SK-N-SH (cell line): ENCODE measurements around the gene CDH4. TPM values are rescaled to one million over a fixed set of nuclear protein-coding genes. Genes with fewer than 3 reads are reported as not detected.

Source experiments
- CTCF ChIA-PET: fragments of 300-600, 350-600 bp; formaldehyde crosslinking; extraction: SDS; loops from one replicate; lab custom pipeline; 2021; lab: Yijun Ruan, JAX
- POLR2A ChIA-PET: fragments of 350-600 bp; sonication (Branson Sonifier 250); formaldehyde crosslinking; extraction: SDS; loops from one replicate; lab custom pipeline; 2020; ENCODE audit warnings: antibody characterized with exemption, inconsistent platforms; lab: Yijun Ruan, JAX
- DNase-seq: peaks from one replicate; pipeline ENCODE4 v3.0.0; 2012
- H2AFZ ChIP-seq: fragments of 200-600 bp; sonication (generic); 2 replicates; pipeline ENCODE4 v1.8.1; 2016; ENCODE audit warnings: antibody characterized with exemption, mild to moderate bottlenecking, low read depth
- H3F3A ChIP-seq: fragments of 200-600 bp; sonication (generic); replicated peaks from 2 replicates; pipeline ENCODE3; 2016; ENCODE audit warnings: antibody characterized with exemption, mild to moderate bottlenecking; ENCODE audit not compliant: insufficient read depth
- H3K27ac ChIP-seq, 2 experiments: fragments of 200-500 bp in 1 of 2; fragments of 200-600 bp in 1 of 2; sonication (Bioruptor generic) in 1 of 2; sonication (generic), shearing (Covaris generic) in 1 of 2; 2 replicates each; pipeline versions ENCODE4 v1.5.1 to v1.6.1; 2014 to 2016; ENCODE audit warnings: low read depth in 2 of 2, inconsistent platforms in 1 of 2, low read length in 1 of 2, mild to moderate bottlenecking in 1 of 2, mixed read lengths in 1 of 2
- H3K27me3 ChIP-seq: fragments of 200-600 bp; sonication (generic), shearing (Covaris generic); 2 replicates; pipeline ENCODE4 v1.6.1; 2016; ENCODE audit warnings: mixed run types; ENCODE audit not compliant: insufficient read depth
- H3K36me3 ChIP-seq, 2 experiments: fragments of 200-500 bp in 1 of 2; fragments of 200-600 bp in 1 of 2; sonication (Bioruptor generic) in 1 of 2; sonication (generic) in 1 of 2; replicated peaks in 1 of 2; 2 replicates each; pipeline versions ENCODE3 to v1.5.1; 2014 to 2016; ENCODE audit warnings: low read length in 1 of 2, mild to moderate bottlenecking in 1 of 2; ENCODE audit not compliant: insufficient read depth in 2 of 2, control insufficient read depth in 1 of 2
- H3K4me1 ChIP-seq, 2 experiments: fragments of 200-500 bp in 1 of 2; fragments of 200-600 bp in 1 of 2; sonication (Bioruptor generic) in 1 of 2; sonication (generic), shearing (Covaris generic) in 1 of 2; 2 replicates each; pipeline versions ENCODE4 v1.5.1 to v1.6.1; 2014 to 2016; ENCODE audit warnings: low read depth in 1 of 2, low read length in 1 of 2, mixed run types in 1 of 2; ENCODE audit not compliant: insufficient read depth in 2 of 2, control insufficient read depth in 1 of 2
- H3K4me2 ChIP-seq: fragments of 200-600 bp; sonication (generic), shearing (Covaris generic); 2 replicates; pipeline ENCODE4 v1.6.1; 2017; ENCODE audit warnings: mixed run types
- H3K4me3 ChIP-seq, 2 experiments: fragments of 200-500 bp in 1 of 2; fragments of 200-600 bp in 1 of 2; sonication (Bioruptor generic) in 1 of 2; sonication (generic), shearing (Covaris generic) in 1 of 2; 2 replicates each; pipeline versions ENCODE4 v1.5.1 to v1.8.1; 2014 to 2016; ENCODE audit warnings: low read depth in 2 of 2, inconsistent platforms in 1 of 2, low read length in 1 of 2, mild to moderate bottlenecking in 1 of 2, mixed read lengths in 1 of 2, moderate library complexity in 1 of 2
- H3K79me2 ChIP-seq: fragments of 200-600 bp; sonication (generic); 2 replicates; pipeline ENCODE4 v1.8.1; 2017; ENCODE audit warnings: mild to moderate bottlenecking; ENCODE audit not compliant: insufficient read depth
- H3K9ac ChIP-seq: fragments of 200-600 bp; sonication (generic); 2 replicates; pipeline ENCODE4 v1.6.1; 2017; ENCODE audit warnings: mixed run types
- H3K9me2 ChIP-seq: fragments of 200-600 bp; sonication (generic); 2 replicates; pipeline ENCODE4 v1.6.1; 2017; ENCODE audit warnings: mixed run types
- H3K9me3 ChIP-seq: fragments of 200-600 bp; sonication (generic); 2 replicates; pipeline ENCODE4 v1.6.1; 2017; ENCODE audit warnings: mixed run types, mild to moderate bottlenecking, moderate library complexity
- H4K20me1 ChIP-seq: fragments of 200-600 bp; sonication (generic); 2 replicates; pipeline ENCODE4 v1.6.1; 2017; ENCODE audit warnings: mild to moderate bottlenecking, mixed run types; ENCODE audit not compliant: insufficient read depth
- CTCF ChIP-seq: fragments of 200-600 bp; sonication (generic); IDR thresholded peaks from 2 replicates; pipeline ENCODE4 v1.6.1; 2017; ENCODE audit warnings: antibody characterized with exemption, mild to moderate bottlenecking, moderate library complexity
- EP300 ChIP-seq, 2 experiments: IDR thresholded peaks; 2 replicates each; pipeline versions ENCODE4 v1.4.0 to v1.6.1; 2012; ENCODE audit warnings: borderline replicate concordance in 1 of 2, low read depth in 1 of 2, low read length in 1 of 2
- EZH2phosphoT487 ChIP-seq: fragments of 200-600 bp; sonication (generic); IDR thresholded peaks from 2 replicates; pipeline ENCODE4 v1.6.1; 2017; ENCODE audit warnings: low read depth, mixed run types, mild to moderate bottlenecking, antibody characterized with exemption, moderate library complexity, borderline replicate concordance
- FOSL2 ChIP-seq: IDR thresholded peaks from 2 replicates; pipeline ENCODE4 v1.4.0; 2012; ENCODE audit warnings: low read depth, mild to moderate bottlenecking, moderate library complexity, borderline replicate concordance
- NFIC ChIP-seq: IDR thresholded peaks from 2 replicates; pipeline ENCODE4 v1.4.0; 2012; ENCODE audit warnings: borderline replicate concordance
- POLR2AphosphoS5 ChIP-seq: IDR thresholded peaks from 2 replicates; pipeline ENCODE4 v1.6.1; 2012; ENCODE audit warnings: low read depth, low read length
- RXRA ChIP-seq: IDR thresholded peaks from 2 replicates; pipeline ENCODE4 v1.4.0; 2012; ENCODE audit warnings: low read depth, mild to moderate bottlenecking, borderline replicate concordance
- SIN3A ChIP-seq: IDR thresholded peaks from 2 replicates; pipeline ENCODE4 v1.6.1; 2012; ENCODE audit warnings: low read depth, mild to moderate bottlenecking, low read length, moderate library complexity, borderline replicate concordance
- TEAD4 ChIP-seq: IDR thresholded peaks from 2 replicates; pipeline ENCODE4 v1.4.0; 2012; ENCODE audit warnings: mild to moderate bottlenecking, borderline replicate concordance; ENCODE audit not compliant: insufficient read depth
- WGBS: methylation state at CpG from one replicate; pipeline ENCODE4 v1.1.6; 2017; ENCODE audit warnings: low lambda C conversion rate; 5-methylcytosine and 5-hydroxymethylcytosine counted together
- polyA plus RNA-seq, 3 experiments: library from polyadenylated mRNA; depleted of rRNA; stranded (reverse); fragments of >200 nt; gene quantifications; 2 replicates each; pipeline ENCODE4 v1.2.3, GENCODE V29; 2012
- TF ChIP-seq, protein P1 (sequence below): IDR thresholded peaks from 2 replicates; pipeline ENCODE4 v1.6.1; 2012; ENCODE audit warnings: mild to moderate bottlenecking, low read depth, low read length, moderate library complexity
- TF ChIP-seq, protein P2 (sequence below): fragments of 150-350 bp; IDR thresholded peaks from 2 replicates; pipeline ENCODE4 v1.6.1; 2016; ENCODE audit warnings: mild to moderate bottlenecking, low read depth, low read length

CDH4 gene
- polyA plus RNA-seq, 1 of the 3 experiments (the other 2 are of a cell fraction) = not detected

DNA sequence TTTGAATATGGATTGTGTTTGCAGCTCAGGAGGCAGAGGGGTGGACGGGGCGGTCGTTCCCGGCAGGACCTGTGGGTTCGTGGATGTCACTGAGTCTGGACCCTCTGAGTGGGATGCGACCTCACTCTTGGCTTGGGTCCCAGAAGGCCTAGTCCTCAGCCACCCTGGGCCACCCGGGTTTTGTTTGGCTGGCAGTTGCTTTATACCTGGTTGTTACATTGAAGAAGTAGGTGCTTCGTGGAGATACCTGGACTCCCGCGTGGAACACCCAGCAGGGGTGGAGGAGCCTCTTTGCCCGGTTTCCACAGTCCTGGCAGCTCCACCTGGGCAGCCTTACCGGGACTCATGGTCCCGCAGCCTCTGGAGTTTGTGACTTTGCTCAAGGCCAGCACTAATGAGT lies 408.5 kb downstream of the CDH4 start (continued):
- TF ChIP-seq NFIC (no peak), TEAD4 (no peak), FOSL2 (no peak), POLR2AphosphoS5 (no peak)
- TF ChIP-seq, protein P1, sequence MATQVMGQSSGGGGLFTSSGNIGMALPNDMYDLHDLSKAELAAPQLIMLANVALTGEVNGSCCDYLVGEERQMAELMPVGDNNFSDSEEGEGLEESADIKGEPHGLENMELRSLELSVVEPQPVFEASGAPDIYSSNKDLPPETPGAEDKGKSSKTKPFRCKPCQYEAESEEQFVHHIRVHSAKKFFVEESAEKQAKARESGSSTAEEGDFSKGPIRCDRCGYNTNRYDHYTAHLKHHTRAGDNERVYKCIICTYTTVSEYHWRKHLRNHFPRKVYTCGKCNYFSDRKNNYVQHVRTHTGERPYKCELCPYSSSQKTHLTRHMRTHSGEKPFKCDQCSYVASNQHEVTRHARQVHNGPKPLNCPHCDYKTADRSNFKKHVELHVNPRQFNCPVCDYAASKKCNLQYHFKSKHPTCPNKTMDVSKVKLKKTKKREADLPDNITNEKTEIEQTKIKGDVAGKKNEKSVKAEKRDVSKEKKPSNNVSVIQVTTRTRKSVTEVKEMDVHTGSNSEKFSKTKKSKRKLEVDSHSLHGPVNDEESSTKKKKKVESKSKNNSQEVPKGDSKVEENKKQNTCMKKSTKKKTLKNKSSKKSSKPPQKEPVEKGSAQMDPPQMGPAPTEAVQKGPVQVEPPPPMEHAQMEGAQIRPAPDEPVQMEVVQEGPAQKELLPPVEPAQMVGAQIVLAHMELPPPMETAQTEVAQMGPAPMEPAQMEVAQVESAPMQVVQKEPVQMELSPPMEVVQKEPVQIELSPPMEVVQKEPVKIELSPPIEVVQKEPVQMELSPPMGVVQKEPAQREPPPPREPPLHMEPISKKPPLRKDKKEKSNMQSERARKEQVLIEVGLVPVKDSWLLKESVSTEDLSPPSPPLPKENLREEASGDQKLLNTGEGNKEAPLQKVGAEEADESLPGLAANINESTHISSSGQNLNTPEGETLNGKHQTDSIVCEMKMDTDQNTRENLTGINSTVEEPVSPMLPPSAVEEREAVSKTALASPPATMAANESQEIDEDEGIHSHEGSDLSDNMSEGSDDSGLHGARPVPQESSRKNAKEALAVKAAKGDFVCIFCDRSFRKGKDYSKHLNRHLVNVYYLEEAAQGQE = no peak

- no peak for DNase-seq
- Histone ChIP-seq H3K27ac (no peak overlapping the region), H3K9ac (no peak overlapping the region), H3K27me3 (no peaks in the 10 kb centered on the region), H3K4me1 (peaks cover 0 to 11% of the 10 kb centered on the region in 2 experiments; a peak in 1 of 4 replicates), H3K36me3 (no peaks in the 10 kb centered on the region), H3K79me2 (no peaks in the 10 kb centered on the region), H3K9me3 (no peaks in the 10 kb centered on the region), H3K4me3 (no peak overlapping the region), H4K20me1 (no peaks in the 10 kb centered on the region), H3K9me2 (no peaks in the 10 kb centered on the region), H3F3A (no peaks in the 10 kb centered on the region), H3K4me2 (no peak overlapping the region), H2AFZ (no peak overlapping the region)
- ChIA-PET POLR2A (no interaction called here), CTCF (no interaction called here)
- WGBS = 66% methylated on average over 3 of the region's 8 CpGs
- no peak for TF ChIP-seq RXRA
- TF ChIP-seq EP300 (IDR thresholded peaks at IDR 0.05; ENCODE audit: borderline replicate concordance in 1 of 2, low read depth in 1 of 2, low read length in 1 of 2) = no peak
- TF ChIP-seq CTCF = no peak
- no peak for TF ChIP-seq EZH2phosphoT487
- TF ChIP-seq, protein P2, sequence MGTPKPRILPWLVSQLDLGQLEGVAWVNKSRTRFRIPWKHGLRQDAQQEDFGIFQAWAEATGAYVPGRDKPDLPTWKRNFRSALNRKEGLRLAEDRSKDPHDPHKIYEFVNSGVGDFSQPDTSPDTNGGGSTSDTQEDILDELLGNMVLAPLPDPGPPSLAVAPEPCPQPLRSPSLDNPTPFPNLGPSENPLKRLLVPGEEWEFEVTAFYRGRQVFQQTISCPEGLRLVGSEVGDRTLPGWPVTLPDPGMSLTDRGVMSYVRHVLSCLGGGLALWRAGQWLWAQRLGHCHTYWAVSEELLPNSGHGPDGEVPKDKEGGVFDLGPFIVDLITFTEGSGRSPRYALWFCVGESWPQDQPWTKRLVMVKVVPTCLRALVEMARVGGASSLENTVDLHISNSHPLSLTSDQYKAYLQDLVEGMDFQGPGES = no peak
- no peak for TF ChIP-seq SIN3A
- TF ChIP-seq, protein P1 = no peak
Observed at GRCh38 chr20:61661025-61661424, 409.0 kb downstream of the CDH4 start.
